GM04503 (cell line): ENCODE data around the gene ZNF521.
"Not testable (repeated sequence)": the region's sequence is repeated elsewhere in the genome, so short reads cannot be mapped to it uniquely, and the experiment has no call there.

ENCODE experiments used
- DNase-seq: peaks from one replicate; pipeline ENCODE4 v3.0.0-alpha.2; 2012; ENCODE audit warnings: low read depth

ZNF521 gene

GRCh38 chr18:25289001-25289631, 62.9 kb downstream of the ZNF521 start:
- peak; percentile 95 for DNase-seq

DNA sequence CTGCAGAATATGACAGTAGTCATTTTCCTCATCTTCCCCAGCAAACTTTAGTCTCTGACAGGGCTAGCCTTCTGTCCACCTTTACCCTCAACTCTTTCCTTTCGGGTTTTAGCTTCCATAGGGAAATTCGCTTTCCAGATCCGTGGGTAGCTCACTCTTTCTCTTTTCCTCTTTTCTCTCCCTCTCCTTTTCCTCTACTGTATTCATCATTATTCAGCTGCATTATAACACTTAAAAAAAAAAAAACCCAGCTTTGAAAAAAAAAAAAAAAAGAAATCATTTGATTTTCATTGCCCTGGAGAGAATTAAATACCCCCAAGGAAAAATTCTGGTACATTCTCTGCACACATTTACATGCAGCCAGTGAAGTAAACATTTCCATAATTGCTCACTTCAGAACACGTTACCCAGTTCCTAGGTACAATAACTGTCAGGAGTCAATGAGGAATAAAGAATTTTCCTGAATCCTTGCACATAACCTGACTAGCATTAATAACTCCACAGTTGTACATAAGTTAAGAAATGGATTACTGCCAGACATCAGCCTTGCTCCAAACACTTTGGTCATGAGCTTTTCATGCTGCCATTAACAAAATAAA, 63.5 kb downstream of the ZNF521 start:
- DNase-seq = no peak

DNA sequence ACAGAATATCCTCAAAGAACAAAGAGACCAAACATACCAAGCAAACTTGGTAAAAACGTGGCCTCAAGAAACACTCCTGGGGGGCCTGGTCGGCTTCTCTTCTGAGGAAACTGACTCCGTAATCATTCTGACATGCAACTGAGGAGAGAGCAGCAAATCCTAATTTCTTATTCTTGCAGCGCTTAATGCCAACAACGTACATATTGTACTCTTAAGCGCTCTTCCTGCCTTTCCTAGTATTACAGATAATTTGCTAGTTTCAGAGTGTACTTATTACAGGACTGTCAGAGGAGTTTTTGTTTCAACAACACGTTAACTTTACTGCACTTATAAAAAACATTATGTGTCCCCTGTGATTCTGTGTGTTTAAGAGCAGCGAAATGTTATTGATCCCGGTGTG, 64.9 kb downstream of the ZNF521 start:
- DNase-seq = no peak

- peak; percentile 56 for DNase-seq
Measured at GRCh38 chr18:25284861-25285550, 67.0 kb downstream of the ZNF521 start.

- no peak for DNase-seq
Measured at GRCh38 chr18:25284281-25284680, 67.7 kb downstream of the ZNF521 start.

- no peak for DNase-seq
Measured at GRCh38 chr18:25283781-25284180, 68.2 kb downstream of the ZNF521 start.

GRCh38 chr18:25282896-25283703, 68.9 kb downstream of the ZNF521 start:
- no peak for DNase-seq

DNA sequence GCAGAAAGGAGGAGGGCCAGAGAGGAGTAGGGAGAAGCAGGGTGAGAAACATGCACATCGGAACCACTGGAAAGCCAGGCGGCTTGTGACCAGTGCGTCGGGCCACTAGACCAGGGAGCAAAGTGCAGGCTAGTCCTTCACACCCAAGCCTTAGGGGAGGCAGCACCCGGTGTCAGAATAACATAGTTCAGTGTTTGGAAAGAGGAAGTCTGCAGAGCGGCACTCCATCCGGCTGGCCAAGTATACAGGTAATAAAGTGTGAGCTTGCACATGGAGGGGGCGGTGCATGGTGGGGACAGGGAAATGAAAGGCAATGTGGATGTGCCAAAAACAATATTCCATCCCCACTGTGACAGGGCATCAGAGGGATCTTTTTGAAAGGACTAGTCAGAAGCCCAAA, 69.7 kb downstream of the ZNF521 start:
- no peak for DNase-seq

GRCh38 chr18:25281556-25281955, 70.4 kb downstream of the ZNF521 start:
- DNase-seq = no peak

- DNase-seq = no peak
Measured at GRCh38 chr18:25279961-25280360, 72.0 kb downstream of the ZNF521 start.

DNA sequence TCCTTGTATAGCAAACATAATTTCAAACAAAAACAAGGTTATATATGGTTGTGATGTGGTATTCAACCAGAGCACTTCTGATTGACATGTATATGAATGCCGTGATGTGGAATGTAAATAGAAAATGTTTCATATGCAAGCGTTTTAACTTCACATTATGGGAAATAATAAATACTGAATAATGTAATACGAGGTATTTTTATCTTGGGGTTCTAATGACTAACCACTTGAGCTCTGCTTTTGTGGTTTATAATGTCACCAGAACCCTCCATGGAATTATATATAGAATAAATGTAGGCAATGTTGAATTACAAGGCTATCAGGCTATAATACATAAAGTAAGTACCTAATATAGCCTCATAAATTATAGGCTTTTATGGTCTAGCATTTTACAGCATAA, 72.4 kb downstream of the ZNF521 start:
- no peak for DNase-seq

GRCh38 chr18:25279133-25279532, 72.8 kb downstream of the ZNF521 start:
- no peak for DNase-seq

GRCh38 chr18:25278394-25278793, 73.6 kb downstream of the ZNF521 start:
- DNase-seq = no peak

- DNase-seq = no peak
Measured at GRCh38 chr18:25275412-25276001, 76.5 kb downstream of the ZNF521 start.

DNA sequence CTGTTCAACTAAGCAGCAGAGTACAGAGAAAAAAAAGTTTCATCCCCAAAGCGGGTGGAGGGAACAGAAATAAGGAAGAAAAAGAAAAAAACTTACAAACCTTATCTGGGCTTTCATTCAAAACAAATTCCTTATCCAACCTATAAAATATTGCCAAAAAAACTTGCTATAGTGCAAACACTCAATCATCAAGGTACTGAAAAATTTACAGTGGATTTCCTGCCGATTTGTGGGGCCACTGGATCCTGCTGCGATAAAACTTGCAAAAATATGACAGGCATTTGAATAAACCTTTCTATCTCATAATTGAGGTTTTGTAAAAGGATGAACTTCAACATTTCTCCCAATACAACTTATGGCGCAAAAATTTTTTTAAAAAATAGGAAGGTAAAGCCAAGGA, 77.0 kb downstream of the ZNF521 start:
- DNase-seq = no peak

DNA sequence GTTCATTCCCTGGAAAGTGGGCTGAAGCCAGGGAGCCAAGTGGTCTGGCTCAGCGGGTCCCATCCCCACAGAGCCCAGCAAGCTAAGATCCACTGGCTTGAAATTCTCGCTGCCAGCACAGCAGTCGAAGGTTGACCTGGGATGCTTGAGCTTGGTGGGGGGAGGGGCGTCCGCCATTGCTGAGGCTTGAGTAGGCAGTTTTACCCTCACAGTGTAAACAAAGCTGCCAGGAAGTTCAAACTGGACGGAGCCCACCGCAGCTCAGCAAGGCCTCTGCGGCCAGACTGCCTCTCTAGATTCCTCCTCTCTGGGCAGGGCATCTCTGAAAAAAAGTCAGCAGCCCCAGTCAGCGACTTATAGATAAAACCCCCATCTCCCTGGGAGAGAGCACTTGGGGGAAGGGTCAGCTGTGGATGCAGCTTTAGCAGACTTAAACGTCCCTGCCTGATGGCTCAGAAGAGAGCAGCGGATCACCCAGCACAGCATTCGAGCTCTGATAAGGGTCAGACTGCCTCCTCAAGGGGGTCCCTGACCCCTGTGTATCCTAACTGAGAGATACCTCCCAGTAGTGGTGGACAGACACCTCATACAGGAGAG, 84.9 kb downstream of the ZNF521 start:
- not testable (repeated sequence) for DNase-seq

DNA sequence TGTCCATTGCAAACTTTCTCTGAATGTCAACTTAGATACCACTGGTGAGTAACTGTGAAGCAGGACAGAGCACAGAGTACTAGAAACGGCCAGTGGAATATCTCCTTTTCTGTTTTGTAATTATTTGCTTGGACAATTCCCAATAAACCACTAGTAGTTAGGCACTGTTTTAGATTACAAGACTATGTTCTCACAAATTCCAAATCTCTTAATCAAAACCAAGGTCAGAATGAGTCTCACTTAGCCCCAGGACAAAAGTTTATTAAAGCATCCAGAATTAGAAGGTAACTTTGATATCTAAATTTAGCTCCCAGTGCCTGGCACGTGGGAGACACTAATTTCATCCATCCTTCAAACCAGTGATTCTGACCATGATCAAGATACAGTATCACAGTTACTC, 89.0 kb downstream of the ZNF521 start:
- DNase-seq = peak; percentile 55

DNA sequence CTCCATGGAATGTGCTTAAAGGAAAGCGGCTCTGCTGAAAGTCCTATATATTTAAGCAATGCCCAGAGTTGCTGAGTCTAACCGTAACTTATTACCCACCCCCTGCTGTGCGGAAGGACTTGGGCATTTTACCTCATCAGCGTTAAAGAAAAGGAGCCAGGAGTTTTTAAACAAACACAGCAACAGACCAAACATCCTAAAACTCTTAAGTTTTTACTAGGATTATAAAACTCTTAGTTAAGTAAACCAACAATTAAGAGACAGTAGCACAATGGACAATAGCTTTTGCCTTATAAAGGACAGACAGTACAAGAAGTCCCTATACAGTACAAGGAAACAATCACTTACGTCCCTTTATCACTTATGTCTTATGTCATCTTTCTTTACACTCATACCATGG, 90.2 kb downstream of the ZNF521 start:
- no peak for DNase-seq

GRCh38 chr18:25256439-25256838, 95.5 kb downstream of the ZNF521 start:
- no peak for DNase-seq

DNA sequence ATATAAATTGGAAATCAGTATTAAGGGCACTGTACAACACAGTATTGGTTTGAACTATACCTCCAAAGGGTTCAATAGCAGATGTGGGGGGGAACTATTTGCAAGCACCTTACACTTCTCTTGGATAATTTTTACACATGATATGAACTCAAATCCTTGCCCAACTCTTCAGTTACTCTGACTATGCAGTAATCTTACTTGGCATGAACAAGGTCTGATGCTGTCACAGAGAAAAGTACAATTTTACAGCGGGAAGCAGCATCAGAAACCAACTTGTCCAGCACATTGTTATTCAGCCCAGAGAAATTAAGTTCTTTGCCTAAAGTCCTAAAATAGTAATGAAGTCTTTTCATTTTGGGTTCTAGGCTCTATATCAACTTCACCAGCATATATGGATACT, 98.2 kb downstream of the ZNF521 start:
- no peak for DNase-seq

DNA sequence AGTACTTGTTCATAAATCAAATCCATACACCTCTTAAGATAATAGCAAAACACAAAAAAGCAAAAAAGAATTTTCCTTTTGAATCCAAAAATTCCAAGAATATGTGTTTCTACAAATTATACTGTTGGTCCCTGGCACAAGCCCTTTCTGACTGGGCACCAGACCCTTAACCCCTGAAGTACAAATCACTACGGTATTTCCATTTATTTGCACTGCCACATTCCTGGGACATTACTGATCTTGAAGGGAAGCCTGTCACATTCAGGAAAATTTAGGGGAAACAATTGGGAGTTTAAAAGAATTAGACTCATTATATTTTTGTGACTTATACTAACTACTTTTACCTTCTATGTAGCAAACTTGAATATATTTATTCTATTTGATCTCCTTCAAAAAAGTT, 98.8 kb downstream of the ZNF521 start:
- no peak for DNase-seq

DNA sequence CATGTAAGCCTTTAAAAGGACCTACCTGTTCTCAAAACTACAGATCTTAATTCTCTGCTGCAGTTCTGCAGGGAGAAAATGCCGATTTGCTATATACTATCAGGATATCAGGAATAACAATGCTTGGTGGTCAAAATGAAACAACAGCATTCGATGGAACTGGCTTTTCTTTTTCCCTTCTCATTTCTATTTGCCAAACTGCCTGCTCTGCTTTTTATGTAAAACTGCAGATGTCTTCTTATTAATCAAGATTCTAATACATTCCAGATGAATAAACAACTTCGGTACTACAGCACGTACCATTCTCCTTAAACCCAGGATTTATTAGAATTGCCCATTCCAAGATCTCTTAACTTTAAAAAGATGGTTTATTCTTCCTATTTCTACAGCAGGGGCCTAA, 100.9 kb downstream of the ZNF521 start:
- DNase-seq = no peak
